Left ventricle myocardium inferior (tissue), 1 donor: Measurements from ENCODE around the gene SUGCT. TPM values are rescaled to one million over a fixed set of nuclear protein-coding genes. Genes with fewer than 3 reads are reported as not detected.

Experiments used
- DNase-seq: peaks from one replicate; pipeline ENCODE4 v3.0.0-alpha.2; 2020
- H3K27ac ChIP-seq: fragments of 200-600 bp; replicated peaks from 2 replicates; pipeline ENCODE4 v1.8.0; 2021
- H3K27me3 ChIP-seq: fragments of 200-600 bp; 2 replicates; pipeline ENCODE4 v1.8.0; 2021; ENCODE audit warnings: low read depth
- H3K36me3 ChIP-seq: fragments of 200-600 bp; 2 replicates; pipeline ENCODE4 v1.8.0; 2021
- H3K4me1 ChIP-seq: fragments of 200-600 bp; 2 replicates; pipeline ENCODE4 v1.8.0; 2021
- H3K4me3 ChIP-seq: fragments of 200-600 bp; 2 replicates; pipeline ENCODE4 v1.8.0; 2021; ENCODE audit warnings: mild to moderate bottlenecking, moderate library complexity
- H3K9me3 ChIP-seq: fragments of 200-600 bp; replicated peaks from 2 replicates; pipeline ENCODE4 v1.8.0; 2021
- intact Hi-C: fragments of 100-400 bp; cut with micrococcal nuclease; formaldehyde crosslinking; loops from one replicate; pipeline ENCODE4 v1.11.0; 2022
- total RNA-seq: library from RNA; stranded (reverse); fragmentation: NEBNext Ultra II Directional; extraction: Animal tissue kit (Norgen Biotek cat#: 25700); gene quantifications from one replicate; pipeline ENCODE4 v1.2.1, GENCODE V29; 2021
- TF ChIP-seq, protein P1 (sequence below): fragments of 200-600 bp; IDR thresholded peaks from 2 replicates; pipeline ENCODE4 v1.8.0; 2021; ENCODE audit warnings: antibody characterized with exemption, mild to moderate bottlenecking, borderline replicate concordance
- donor health status: DM: no; HTN: yes; CAD: no; lungs with severe emphysema.

The SUGCT gene
- total RNA-seq, 1 donor from 2014 or later: 5.0 TPM

DNA sequence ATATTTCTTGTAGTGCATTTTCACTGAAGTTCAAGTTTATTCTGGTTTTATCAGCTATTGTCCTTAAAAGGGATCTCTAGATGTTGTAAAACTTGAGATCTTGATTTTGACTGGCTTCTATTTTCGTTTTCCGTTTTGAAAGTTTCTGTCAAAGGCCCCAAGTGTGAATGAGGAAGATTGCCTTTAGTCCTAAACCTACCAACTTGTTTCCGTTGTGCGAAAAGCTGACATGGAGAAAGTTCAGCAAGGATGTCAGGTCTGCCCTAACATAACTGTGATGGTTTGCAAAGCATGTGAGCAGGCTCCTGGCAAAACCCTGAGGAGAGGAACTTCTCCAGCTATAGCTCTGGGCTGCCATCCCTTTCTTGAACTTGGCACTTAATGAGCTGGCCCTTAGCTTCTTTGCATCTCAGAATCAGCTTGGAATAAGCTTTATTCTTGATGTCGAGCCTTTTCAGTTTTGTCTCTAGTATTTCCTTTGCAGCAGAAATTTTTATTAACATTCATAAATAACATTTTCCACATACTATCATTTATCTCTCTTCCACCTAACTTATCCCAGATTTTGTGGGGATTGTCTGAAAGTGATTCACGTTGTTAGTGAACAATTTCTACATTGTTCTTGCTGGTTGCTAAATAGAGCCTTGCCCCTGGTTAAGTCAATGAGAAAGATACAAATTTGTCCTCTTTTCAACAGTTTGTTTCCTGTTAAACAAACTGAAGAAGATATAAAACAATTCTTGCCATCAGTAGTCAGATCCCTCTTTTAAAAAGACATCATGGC lies 559.4 kb downstream of the SUGCT start:
- Histone ChIP-seq H3K9me3 (no peaks in the 10 kb centered on the region), H3K36me3 (no peaks in the 10 kb centered on the region), H3K4me1 (no peaks in the 10 kb centered on the region), H3K27me3 (no peaks in the 10 kb centered on the region), H3K27ac (no peak overlapping the region), H3K4me3 (no peak overlapping the region)
- TF ChIP-seq, protein P1, sequence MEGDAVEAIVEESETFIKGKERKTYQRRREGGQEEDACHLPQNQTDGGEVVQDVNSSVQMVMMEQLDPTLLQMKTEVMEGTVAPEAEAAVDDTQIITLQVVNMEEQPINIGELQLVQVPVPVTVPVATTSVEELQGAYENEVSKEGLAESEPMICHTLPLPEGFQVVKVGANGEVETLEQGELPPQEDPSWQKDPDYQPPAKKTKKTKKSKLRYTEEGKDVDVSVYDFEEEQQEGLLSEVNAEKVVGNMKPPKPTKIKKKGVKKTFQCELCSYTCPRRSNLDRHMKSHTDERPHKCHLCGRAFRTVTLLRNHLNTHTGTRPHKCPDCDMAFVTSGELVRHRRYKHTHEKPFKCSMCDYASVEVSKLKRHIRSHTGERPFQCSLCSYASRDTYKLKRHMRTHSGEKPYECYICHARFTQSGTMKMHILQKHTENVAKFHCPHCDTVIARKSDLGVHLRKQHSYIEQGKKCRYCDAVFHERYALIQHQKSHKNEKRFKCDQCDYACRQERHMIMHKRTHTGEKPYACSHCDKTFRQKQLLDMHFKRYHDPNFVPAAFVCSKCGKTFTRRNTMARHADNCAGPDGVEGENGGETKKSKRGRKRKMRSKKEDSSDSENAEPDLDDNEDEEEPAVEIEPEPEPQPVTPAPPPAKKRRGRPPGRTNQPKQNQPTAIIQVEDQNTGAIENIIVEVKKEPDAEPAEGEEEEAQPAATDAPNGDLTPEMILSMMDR: no peak
- no peak for DNase-seq
- intact Hi-C loops: no loop called here

DNA sequence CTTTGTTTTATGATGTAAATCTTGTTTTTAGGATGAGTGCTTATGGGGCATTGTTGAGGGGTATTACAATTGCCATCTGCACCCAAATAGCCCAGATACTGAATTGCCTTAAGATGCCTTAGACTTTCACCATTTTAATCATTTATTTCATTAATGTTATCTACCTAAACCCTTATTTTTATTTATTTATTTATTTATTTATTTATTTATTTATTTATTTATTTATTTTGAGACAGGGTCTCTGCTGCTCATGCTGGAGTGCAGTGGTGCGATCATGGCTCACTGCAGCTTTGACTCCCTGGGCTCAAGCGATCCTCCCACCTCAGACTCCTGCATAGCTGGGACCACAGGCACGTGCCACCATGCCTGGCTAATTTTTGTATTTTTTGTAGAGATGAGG lies 560.2 kb downstream of the SUGCT start:
- H3K27me3 ChIP-seq: no peaks in the 10 kb centered on the region
- H3K4me1 ChIP-seq: no peaks in the 10 kb centered on the region
- intact Hi-C loops: no loop called here
- no peak overlapping the region for H3K4me3 ChIP-seq
- H3K27ac ChIP-seq: no peak overlapping the region
- H3K9me3 ChIP-seq: no peaks in the 10 kb centered on the region
- no peak for DNase-seq
- TF ChIP-seq, protein P1: no peak
- no peaks in the 10 kb centered on the region for H3K36me3 ChIP-seq

DNA sequence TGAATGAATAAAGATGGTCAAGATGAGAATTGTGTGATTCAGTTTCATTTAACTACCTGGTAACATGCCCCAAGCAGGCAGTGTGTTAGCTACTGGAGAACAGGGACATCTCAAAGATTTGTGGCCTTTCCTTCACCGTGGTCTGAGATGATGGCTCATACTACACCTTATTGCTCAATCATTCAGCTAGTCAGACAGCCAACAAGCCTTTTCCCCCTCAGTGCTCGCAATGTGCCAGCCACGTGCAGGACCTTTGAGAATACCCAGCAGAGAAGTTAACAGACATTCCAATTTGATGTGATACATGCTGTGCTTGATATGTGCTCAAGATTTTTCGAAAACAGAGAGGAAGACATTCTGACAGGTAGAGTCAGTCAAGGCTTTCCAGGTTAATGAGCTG lies 562.8 kb downstream of the SUGCT start:
- no peak for DNase-seq
- H3K4me1 ChIP-seq: no peaks in the 10 kb centered on the region
- H3K4me3 ChIP-seq: no peak overlapping the region
- no peaks in the 10 kb centered on the region for H3K9me3 ChIP-seq
- H3K36me3 ChIP-seq: no peaks in the 10 kb centered on the region
- no peak overlapping the region for H3K27ac ChIP-seq
- TF ChIP-seq, protein P1: no peak
- H3K27me3 ChIP-seq: no peaks in the 10 kb centered on the region
- intact Hi-C loops: no loop called here

DNA sequence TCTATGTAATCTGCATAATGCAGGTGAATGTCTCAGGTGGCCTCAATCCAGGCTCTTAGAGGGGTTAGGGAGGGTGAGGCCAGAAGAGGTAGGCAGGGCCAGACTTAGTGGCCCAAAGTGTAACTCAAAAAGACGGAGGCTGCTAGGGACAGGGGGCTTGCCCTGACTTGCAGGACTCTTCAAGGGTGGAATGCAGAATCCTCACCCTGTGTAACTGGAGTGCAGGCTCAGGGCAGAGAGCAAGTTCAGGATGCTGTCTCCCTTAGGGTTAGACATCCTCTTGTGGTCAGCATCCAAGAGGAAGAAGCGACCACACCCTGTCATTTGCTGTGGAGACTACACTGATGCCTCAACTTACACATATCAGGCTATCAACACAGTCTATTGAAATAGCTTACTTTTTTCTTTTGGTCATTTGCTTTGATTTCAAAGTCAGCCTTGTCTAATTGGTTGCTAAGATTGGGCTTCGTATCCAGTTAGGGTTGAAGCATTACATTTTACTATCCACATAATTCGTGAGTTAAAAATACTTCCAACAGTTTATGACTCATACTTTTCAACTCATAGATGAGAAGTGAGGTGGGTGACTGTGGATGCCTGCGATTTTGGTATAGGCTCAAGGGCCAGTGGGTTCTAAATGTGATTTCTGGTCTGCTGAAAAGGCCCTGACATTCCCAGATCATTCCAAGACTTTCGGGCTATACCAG lies 563.6 kb downstream of the SUGCT start:
- H3K4me3 ChIP-seq: no peak overlapping the region
- H3K36me3 ChIP-seq: no peaks in the 10 kb centered on the region
- H3K4me1 ChIP-seq: no peaks in the 10 kb centered on the region
- DNase-seq: no peak
- H3K9me3 ChIP-seq: no peaks in the 10 kb centered on the region
- H3K27ac ChIP-seq: no peak overlapping the region
- no peaks in the 10 kb centered on the region for H3K27me3 ChIP-seq
- intact Hi-C loops: no loop called here
- TF ChIP-seq, protein P1: no peak

DNA sequence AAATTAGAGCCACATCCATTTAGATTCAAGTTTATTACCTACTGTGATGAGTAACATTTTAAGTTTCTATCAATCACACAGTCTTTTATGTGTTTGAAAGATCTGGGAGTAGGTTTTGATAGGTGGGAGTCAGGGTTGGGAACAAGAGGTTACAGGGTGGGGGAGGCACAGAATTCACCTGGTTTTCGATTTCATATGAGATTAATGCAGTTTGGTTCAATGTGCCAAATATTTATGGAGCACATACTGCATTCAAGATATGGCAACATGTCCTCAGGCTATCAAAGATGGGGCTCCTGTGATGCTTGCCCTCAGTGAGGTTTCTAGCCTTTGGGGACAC lies 564.1 kb downstream of the SUGCT start:
- TF ChIP-seq, protein P1: no peak
- H3K36me3 ChIP-seq: no peaks in the 10 kb centered on the region
- no peaks in the 10 kb centered on the region for H3K9me3 ChIP-seq
- H3K4me3 ChIP-seq: no peak overlapping the region
- no peak for DNase-seq
- intact Hi-C loops: no loop called here
- H3K27ac ChIP-seq: no peak overlapping the region
- H3K27me3 ChIP-seq: no peaks in the 10 kb centered on the region
- H3K4me1 ChIP-seq: no peaks in the 10 kb centered on the region
